HG03432 (cell line): ENCODE results near the gene SMC6.

Experiments
- ATAC-seq: cut with Tn5 transposase; IDR thresholded peaks from one replicate; pipeline ENCODE4 v1.9.1; 2021; ENCODE audit warnings: mild to moderate bottlenecking, moderate library complexity; ENCODE audit not compliant: unreplicated experiment

SMC6 gene

DNA sequence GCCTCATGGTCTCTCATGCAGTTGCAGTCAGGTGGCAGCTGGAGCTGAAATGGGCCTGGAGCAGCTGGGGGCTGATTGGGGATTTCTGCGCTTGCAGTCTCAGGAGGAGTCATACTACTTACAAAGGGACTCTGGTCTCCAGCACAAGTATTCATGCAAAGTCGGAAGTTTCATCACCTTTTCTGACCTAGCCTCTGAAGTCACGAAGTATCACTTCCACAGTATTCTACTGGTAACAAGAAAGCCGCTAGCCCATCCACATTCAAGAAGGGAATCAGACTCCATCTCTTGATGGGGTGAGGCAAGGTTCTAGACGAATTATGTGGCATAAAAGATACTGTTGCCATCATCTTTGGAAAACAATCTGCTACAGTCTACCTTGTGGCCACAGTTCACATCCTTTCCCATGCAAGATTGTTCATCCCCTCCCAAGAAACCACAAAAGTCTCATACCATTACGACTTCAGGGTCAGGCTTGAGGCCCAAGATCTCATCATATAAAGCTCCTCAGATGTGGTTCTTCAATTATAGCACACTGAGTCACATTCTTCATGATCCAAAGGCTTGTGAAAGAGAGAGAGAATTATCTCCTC, 95.3 kb downstream of the SMC6 start:
- ATAC-seq: peak; percentile 92

GRCh38 chr2:17657759-17658158, 95.9 kb downstream of the SMC6 start:
- no peak for ATAC-seq

GRCh38 chr2:17652681-17653394, 100.8 kb downstream of the SMC6 start:
- no peak for ATAC-seq

GRCh38 chr2:17649026-17649425, 104.6 kb downstream of the SMC6 start:
- no peak for ATAC-seq

GRCh38 chr2:17648581-17648980, 105.0 kb downstream of the SMC6 start:
- ATAC-seq: no peak

GRCh38 chr2:17646838-17647701, 106.5 kb downstream of the SMC6 start:
- no peak for ATAC-seq

DNA sequence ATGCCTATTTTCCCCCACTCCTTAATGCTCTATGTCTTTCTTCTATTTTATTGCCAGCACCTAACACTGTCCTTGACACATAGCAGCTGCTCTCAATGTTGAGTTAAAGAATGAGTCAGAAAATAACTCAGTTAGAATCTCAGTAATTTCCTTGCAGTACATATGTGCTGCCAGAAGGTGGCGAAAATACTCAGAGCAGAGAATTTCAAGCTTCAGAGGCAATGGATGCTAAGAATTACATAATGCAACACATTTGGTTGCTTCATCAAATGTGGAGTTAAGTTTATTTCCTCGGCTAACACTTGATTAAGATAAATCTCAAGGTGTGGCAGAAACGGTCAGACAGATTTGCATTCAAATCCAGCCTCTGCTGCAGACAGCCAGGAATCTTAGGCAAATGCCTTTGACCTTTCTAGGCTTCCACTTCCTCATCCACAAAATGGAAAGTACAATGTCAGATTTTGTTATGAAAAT, 107.5 kb downstream of the SMC6 start:
- peak; percentile 86 for ATAC-seq

- no peak for ATAC-seq
Measured at GRCh38 chr2:17644997-17645720, 108.5 kb downstream of the SMC6 start.

DNA sequence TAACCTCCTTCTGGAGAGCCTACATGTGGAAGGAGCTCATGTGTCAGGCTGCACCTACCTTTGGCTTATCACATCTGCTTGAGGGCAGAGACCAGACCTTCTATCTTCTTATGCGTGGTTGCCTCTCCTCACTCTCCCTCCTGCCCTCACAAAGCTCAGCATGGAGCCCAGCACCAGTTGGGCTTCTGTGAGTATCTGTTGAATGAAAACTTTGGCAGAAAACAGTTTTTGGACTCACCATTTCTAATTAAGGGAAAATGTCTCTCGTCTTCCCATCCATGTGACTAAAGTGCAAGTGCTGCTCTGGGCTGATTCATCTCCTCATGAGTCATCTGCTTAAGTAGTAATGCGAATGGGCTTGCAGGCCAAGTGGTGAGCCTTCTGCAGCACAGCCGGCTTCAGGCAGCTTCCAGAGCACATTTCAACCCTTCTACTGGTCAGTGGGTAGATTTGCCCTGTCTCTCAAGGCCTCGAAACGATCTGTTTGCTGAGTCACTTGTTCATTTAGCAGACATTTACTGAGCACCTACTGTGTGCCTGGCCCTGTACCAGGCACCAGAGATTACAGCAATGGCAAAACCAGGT, 110.5 kb downstream of the SMC6 start:
- peak; percentile 33 for ATAC-seq

DNA sequence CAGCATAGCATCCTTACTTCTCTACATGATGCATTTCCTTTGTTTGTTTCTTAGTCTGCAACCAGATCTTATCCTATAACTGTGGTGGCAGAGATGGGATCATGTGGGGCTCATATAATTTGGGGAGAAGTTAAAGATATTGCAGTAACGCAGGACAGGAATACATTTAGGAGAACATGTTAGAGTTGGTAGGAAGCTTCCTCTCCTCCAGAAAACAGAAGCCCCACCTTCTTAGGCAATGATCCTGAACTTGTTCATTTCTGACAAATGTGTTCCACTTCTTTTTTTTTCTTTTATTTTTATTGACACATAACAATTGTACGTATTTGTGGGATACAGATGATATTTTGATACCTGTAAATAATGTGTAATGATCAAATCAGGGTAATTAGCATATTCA, 113.2 kb downstream of the SMC6 start:
- ATAC-seq: no peak

- ATAC-seq: no peak
Measured at GRCh38 chr2:17638196-17638743, 115.3 kb downstream of the SMC6 start.

DNA sequence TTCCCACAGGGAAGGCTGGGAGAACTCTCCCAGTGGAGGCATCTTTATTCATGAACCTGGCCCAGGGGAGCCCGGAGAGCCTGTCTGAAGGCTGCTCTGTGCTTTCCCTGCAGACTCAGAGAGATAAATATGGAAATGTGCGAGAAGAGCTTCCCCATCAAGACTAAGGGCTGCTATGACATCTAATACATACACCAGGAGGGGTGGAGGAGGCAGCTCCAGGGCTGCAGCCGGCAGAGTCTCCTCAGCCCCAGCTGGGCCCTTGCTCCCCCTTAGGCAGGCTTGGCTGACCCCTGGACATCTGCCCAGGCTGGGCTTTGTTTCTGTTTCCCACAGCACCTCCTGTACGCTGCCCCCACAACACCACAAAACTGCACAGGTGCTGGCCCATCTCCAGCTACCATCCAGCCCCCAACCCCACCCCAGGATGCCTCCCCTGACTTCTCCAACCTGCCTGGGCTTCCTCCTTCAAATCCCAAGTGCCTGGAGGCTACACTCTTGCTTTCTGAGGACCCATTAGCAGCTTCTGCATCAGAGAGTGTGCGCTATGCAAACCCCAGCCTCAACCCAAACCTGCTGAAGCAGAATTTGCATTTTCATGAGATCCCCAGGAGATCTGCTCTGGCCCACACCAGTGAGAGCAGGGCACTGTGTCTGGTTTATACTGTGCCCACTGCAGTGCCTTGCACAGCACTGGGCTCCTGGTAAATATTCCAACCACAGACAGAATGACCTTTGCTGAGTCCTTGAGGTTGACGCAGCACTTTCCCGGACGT, 116.3 kb downstream of the SMC6 start:
- no peak for ATAC-seq

DNA sequence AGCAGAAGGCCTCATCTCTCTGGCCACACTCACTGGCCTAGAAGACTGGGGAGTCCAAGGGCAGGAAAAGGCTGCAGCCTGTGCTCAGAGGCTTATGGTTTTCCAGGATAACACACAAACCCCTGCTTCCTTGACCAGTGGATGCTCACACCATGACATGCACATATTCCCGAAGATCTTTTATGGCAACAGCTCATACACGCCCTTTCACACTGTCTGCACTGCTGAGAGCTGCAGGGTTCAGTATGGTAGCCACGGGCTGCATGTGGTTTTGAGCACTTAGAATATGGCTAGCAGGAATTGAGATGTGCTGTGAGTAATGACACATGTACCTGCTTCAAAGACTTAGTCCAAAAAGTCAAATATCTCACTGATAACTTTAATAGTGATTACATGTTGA, 117.4 kb downstream of the SMC6 start:
- ATAC-seq: no peak

DNA sequence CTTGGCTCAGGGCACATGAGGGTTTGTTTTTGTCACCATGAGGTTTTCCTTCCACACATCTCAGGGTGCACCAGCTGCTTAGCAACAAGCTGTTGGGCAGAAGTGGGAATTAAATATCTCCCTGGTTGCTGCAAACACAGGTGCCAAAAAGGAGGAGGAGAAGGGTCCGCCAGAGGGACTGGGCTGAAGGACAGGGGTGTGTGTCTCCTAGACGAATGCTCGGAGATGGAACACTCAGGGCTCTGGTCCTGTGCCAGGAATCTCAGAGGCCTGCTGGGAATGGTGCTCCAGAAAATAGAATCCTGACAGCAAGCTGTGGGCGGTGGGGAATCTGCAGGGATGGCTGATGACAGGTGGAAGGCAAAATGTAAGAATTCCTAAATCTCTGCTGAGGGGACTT, 118.6 kb downstream of the SMC6 start:
- no peak for ATAC-seq

- no peak for ATAC-seq
Measured at GRCh38 chr2:17630089-17630488, 123.5 kb downstream of the SMC6 start.

- peak; percentile 65 for ATAC-seq
Measured at GRCh38 chr2:17628349-17629261, 125.0 kb downstream of the SMC6 start.

DNA sequence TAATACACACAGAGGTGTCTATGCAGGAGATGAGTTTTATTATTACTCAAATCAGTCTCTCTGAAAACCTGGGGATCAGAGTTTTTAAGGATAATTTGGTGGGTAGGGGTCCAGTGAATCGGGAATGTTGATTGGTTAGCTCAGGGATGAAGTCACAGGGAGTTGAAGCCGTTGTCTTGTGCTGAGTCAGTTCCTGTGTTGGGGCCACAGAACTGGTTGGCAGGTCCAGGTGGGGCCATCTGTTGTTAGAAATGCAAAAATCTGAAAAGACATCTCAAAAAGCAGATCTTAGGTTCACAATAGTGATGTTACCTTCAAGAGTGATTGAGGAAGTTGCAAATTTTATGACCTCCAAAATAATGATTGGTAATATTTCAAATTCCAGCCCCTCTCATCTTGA, 126.2 kb downstream of the SMC6 start:
- ATAC-seq: peak; percentile 30

- ATAC-seq: no peak
Measured at GRCh38 chr2:17626986-17627385, 126.6 kb downstream of the SMC6 start.

DNA sequence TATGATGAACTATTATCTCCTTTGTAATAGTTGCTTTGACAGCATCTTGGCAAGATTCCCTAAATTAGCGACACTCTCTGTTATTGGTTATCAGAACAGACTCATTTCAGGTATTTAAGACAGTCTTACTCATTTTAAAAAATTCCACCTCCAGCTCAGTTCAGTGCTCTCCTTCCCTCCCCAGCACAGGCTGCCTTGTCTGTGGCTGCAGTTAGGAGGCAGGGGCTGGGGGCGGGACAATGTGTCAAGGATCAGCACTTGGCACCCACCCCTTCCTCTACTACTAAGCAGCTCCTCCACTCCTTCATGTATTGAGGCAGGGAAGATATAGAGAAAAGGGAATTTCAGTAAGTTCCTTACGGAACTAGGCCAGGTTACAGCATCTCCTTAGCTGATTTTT, 128.2 kb downstream of the SMC6 start:
- no peak for ATAC-seq
